G401 (cell line): ENCODE measurements around the gene OR2V1. TPM values are rescaled to one million over a fixed set of nuclear protein-coding genes. Genes with fewer than 3 reads are reported as not detected.

ENCODE experiments used
- DNase-seq: peaks from one replicate; pipeline ENCODE4 v3.0.0-alpha.2; 2015; ENCODE audit warnings: low spot score
- in situ Hi-C: cut with HindIII; loops from 2 replicates; pipeline ENCODE4 v1.10.0; 2016; ENCODE audit warnings: low sequenced_read_pairs, mixed read lengths
- total RNA-seq: library from RNA; depleted of rRNA; stranded (reverse); fragments of >200 nt; shearing (Covaris generic); gene quantifications from 2 replicates; pipeline ENCODE4 v1.2.3, GENCODE V29; 2014; rRNA removed

Gene OR2V1
- total RNA-seq, 1 experiment from 2014 or later, result not detected

DNA sequence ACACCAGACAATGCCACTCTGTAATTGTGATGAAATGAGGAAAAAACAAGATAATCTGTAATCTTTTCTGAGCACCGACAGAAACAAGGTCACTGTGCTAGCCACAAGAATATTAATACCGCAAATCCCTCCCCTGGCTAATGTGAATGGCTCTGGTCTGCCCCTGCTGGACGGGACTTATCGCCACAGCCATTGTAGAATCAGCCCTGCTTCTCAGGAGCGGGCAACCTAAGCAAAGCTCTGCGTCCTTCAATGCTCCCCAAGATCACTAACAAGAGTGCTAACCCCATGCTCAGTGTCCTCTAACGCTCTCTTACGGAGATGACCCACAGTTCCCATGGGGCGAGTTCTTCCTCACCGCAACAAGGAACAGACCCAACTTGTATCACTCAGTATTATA is 42.7 kb downstream of the OR2V1 start:
- DNase-seq, result peak; percentile 1
- in situ Hi-C loops, result no loop called here

DNA sequence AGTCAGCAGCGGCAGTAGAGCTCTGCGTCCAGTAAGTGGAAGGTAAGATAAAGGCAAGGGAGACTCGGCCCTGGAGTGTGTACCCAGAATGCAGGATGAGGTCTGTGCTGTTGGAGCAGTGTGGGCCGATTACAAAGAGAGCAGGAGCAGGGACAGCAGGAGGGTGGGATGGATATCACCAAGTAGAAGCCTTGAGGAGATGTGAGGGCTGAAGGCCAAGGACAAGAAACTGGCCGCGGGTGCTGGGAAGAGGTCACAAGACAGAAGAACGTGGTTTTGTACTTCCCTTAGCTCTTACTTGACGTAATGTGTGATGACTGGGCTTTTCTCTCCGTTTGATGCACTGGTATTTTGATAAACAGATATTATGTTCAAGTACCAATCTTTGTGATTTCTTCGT is 43.7 kb downstream of the OR2V1 start:
- no peak for DNase-seq
- in situ Hi-C loops, result no loop called here

DNA sequence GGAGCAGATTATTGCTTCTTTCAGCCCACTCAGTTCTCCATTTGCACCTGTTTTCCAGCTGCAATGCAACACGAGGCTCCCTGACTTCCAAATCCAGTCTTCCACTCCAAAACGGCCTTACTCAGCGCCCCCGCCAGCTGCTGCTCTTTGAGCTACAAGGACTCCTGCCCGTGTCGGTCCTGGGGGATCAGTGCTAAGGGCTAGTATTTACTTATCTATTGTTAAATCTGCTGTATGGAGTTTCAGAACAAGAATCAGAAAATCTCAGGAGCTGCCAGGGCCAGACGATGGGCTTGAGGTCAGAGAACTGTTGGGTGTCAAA is 44.1 kb downstream of the OR2V1 start:
- no peak for DNase-seq
- in situ Hi-C loops, result no loop called here

DNA sequence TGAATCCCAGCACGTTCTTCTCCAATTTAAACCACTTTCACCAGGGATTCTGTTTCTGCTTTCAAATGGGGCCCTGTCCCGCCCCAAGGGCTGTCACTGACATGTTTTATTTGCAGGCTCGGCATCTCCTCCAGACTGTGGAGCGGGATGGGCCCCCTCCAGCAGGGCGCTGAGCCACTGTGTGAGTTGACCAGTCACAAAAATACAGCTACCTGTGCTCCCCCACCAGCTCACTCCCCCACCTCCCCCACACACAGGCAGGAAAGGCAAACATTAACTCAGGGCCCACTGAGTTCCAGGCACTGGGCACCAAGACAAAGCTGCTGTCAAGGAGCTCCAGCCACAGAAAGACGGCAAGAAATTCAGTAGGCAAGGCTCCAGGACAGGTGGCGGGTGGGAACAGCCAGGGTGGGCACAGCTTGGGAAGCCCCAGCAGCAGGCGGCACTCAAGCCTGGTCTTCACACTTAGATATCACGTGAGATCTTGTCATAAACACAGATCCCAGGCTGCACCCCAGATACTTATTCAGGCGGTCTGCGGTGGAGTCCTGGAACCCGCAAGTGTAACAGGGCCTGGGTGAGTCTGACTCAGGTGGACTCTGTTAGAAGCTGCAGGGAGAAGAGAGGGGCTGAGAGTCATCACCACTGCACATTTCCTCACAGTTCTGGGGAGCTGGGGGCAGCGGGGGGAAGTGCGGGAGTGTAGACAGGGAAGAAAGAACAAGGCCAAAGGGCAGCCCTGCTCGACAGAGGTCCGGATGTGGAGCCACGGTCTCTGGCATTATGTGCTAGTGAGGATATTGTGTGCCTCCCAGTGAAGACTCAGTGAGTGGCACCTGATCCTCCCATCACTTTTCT is 44.7 kb downstream of the OR2V1 start:
- in situ Hi-C loops, result no loop called here
- no peak for DNase-seq

DNA sequence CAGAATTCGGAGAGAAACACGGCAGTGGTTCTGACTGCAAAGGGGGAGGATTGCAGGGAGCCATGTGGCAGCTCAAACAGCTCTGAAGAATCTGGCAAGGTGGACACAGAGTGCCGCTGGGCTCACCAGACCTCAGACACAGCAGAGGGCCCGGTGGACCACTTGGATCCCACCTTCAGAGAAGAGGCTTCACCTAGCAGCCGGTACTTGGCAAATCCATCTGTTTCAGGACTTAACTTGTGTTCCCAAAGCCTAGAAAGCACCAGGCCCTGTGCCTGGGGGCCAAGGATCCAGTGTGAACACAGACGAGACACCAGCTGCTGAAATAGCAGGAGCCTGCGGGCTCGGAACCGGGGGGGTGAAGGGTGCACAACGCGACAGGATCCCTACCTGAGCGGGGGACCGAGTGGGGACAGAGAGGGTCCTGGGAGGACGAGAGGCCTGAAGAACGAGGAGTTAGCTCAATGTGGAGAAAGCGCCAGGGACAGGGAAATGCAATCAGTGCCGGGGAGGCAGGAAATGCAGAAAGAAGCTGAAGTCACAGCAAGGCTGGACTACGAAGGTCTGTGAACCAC is 46.3 kb downstream of the OR2V1 start:
- no peak for DNase-seq

DNA sequence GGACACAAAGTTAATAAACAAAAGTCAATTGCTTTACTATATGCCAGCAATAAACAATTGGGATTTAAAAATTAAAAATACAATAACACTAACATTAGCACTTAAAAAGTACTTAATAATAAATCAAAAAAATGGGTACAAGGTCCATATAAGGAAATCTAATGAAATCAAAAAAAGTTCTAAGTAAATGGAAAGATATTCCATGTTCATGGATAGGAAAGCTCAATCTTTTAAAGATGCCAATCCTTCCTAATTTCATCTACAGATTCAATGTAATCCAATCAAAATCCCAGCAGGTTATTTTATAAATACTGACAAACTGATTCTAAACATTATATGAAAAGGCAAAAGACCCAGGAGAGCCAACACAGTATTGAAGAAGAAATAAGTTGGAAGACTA is 49.0 kb downstream of the OR2V1 start:
- DNase-seq, result no peak
- in situ Hi-C loops, result no loop called here

More for the DNA sequence above, 46.3 kb downstream of the OR2V1 start:
- in situ Hi-C loops, result no loop called here

DNA sequence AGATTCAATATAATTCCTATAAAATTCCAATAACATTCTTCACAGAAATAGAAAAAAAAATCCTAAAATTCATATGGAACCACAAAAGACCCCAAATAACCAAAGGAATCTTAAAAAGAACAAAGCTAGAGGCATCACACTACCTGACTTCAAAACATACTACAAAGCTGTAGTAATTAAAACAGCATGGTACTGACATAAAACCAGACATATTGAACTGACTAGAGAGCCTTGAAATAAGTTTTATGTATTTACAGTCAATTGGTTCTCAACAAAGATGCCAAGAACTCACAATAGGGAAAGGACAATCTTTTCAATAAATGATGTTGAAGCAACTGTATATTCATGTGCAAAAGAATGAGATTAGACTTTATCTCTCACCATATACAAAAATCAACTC is 54.0 kb downstream of the OR2V1 start:
- in situ Hi-C loops, result no loop called here
- DNase-seq, result no peak

Other genes starting within 250 kb of the OR2V1 start
- not detected in 2 replicates for gene BTNL8, start 232.0 kb downstream of the OR2V1 start, total RNA-seq
- gene BTNL3, start 142.3 kb downstream of the OR2V1 start, total RNA-seq, result not detected in 2 replicates
- 0.98 and 5.3 TPM in 2 replicates for gene BTNL9, start 90.9 kb downstream of the OR2V1 start, total RNA-seq
- gene OR2V2, start 16.4 kb upstream of the OR2V1 start, total RNA-seq, result not detected in 2 replicates
- 3.9 and 5.1 TPM in 2 replicates for gene TRIM7, start 74.0 kb upstream of the OR2V1 start, total RNA-seq
- 23.0 and 27.3 TPM in 2 replicates for gene TRIM41, start 92.1 kb upstream of the OR2V1 start, total RNA-seq
- gene RACK1, start 112.7 kb upstream of the OR2V1 start, total RNA-seq, result 4,601 and 5,352 TPM in 2 replicates
- gene TRIM52, start 130.0 kb upstream of the OR2V1 start, total RNA-seq, result 2.5 and 3.6 TPM in 2 replicates
- gene OR4F3, start 236.1 kb upstream of the OR2V1 start, total RNA-seq, result 0.31 TPM in 1 of 2 replicates, not detected in the other